Panc1 (cell line): ENCODE results near the gene PSG7. TPM values are rescaled to one million over a fixed set of nuclear protein-coding genes. Genes with fewer than 3 reads are reported as not detected.
"Not testable (repeated sequence)": the region's sequence is repeated elsewhere in the genome, so short reads cannot be mapped to it uniquely, and the experiment has no call there.

Source experiments
- ATAC-seq: fragments of 200-7000 bp; cut with Tn5 transposase; 2 replicates; pipeline ENCODE4 v1.9.1; 2020; ENCODE audit warnings: mild to moderate bottlenecking, moderate library complexity
- BruUV-seq: library from RNA; stranded (reverse); fragments of 400-500 nt; replicated peaks from 2 replicates; lab custom pipeline; 2021; lab: Mats Ljungman, UMichigan
- CTCF ChIA-PET: fragments of 300-600 bp; sonication (Branson Sonifier 250); formaldehyde crosslinking; loops from one replicate; lab custom pipeline; 2022; ENCODE audit warnings: antibody characterized with exemption; lab: Charles Lee
- POLR2A ChIA-PET: fragments of 300-600 bp; sonication (Branson Sonifier 250); formaldehyde crosslinking; loops from one replicate; lab custom pipeline; 2022; ENCODE audit warnings: antibody characterized with exemption; lab: Charles Lee
- DNase-seq: peaks from one replicate; pipeline ENCODE4 v3.0.0-alpha.2; 2010; ENCODE audit warnings: low read depth, low spot score
- H3K27ac ChIP-seq: 2 replicates; pipeline ENCODE4 v1.5.1; 2011; ENCODE audit warnings: mild to moderate bottlenecking, low read length, inconsistent platforms
- H3K27me3 ChIP-seq: fragments of 200-500 bp; sonication (Bioruptor generic); 2 replicates; pipeline ENCODE4 v1.6.0; 2014; ENCODE audit warnings: low read length, inconsistent platforms; ENCODE audit not compliant: control insufficient read depth, insufficient read depth
- H3K36me3 ChIP-seq: fragments of 200-500 bp; sonication (Bioruptor generic); 2 replicates; pipeline ENCODE4 v1.5.1; 2014; ENCODE audit warnings: inconsistent platforms, mild to moderate bottlenecking, low read length, moderate library complexity; ENCODE audit not compliant: control insufficient read depth, insufficient read depth
- H3K4me1 ChIP-seq: 2 replicates; pipeline ENCODE4 v1.5.1; 2011; ENCODE audit warnings: inconsistent platforms, mild to moderate bottlenecking, low read length, moderate library complexity; ENCODE audit not compliant: control insufficient read depth, insufficient read depth
- H3K4me3 ChIP-seq, 2 experiments: 2 replicates each; pipeline ENCODE4 v1.5.1; 2011 to 2012; ENCODE audit warnings: low read depth in 2 of 2, low read length in 2 of 2, mild to moderate bottlenecking in 2 of 2, inconsistent platforms in 1 of 2, moderate library complexity in 1 of 2
- H3K9me3 ChIP-seq: fragments of 200-500 bp; sonication (Bioruptor generic); 2 replicates; pipeline ENCODE4 v1.5.1; 2014; ENCODE audit warnings: low read depth, mild to moderate bottlenecking, inconsistent platforms, low read length, moderate library complexity; ENCODE audit not compliant: control insufficient read depth, insufficient read depth
- CTCF ChIP-seq: fragments of 450-650 bp; IDR thresholded peaks from 2 replicates; pipeline ENCODE4 v1.5.1; 2017; ENCODE audit warnings: mild to moderate bottlenecking
- POLR2AphosphoS5 ChIP-seq: IDR thresholded peaks from 2 replicates; pipeline ENCODE4 v1.6.1; 2012; ENCODE audit warnings: mild to moderate bottlenecking, low read depth, low read length, moderate library complexity
- TCF7L2 ChIP-seq: IDR thresholded peaks from 2 replicates; pipeline ENCODE4 v1.6.1; 2011; ENCODE audit warnings: mild to moderate bottlenecking, low read depth, low read length, inconsistent platforms
- in situ Hi-C: cut with HindIII; loops from 2 replicates; pipeline ENCODE4 v1.10.0; 2016; ENCODE audit warnings: low sequenced_read_pairs, low pct_unique_long_range_greater_than_20kb
- intact Hi-C: fragments of 100-400 bp; cut with micrococcal nuclease; formaldehyde crosslinking; loops from one replicate; pipeline ENCODE4 v1.10.0; 2022; ENCODE audit not compliant: unreplicated experiment
- total RNA-seq: library from RNA; stranded (reverse); gene quantifications from one replicate; pipeline ENCODE4 v1.2.1, GENCODE V29; 2021; ENCODE audit not compliant: unreplicated experiment

Gene PSG7
- total RNA-seq, 1 experiment from 2014 or later, result not detected

GRCh38 chr19:42879613-42880012, 57.4 kb downstream of the PSG7 start, which contains the start of gene PSG1:
TSS of gene PSG1 (minus strand) at chr19:42879713. CDS start at chr19:42879581, 132 bp downstream.
- intact Hi-C loops, result no loop called here

GRCh38 chr19:42876596-42876995, 60.4 kb downstream of the PSG7 start:
- ATAC-seq, in situ Hi-C loops, BruUV-seq, H3K4me3 ChIP-seq, CTCF ChIA-PET, H3K27me3 ChIP-seq, DNase-seq, POLR2A ChIA-PET, intact Hi-C loops, H3K27ac ChIP-seq, H3K4me1 ChIP-seq, H3K9me3 ChIP-seq, H3K36me3 ChIP-seq: not testable (repeated sequence)

More at GRCh38 chr19:42879613-42880012, 57.4 kb downstream of the PSG7 start, which contains the start of gene PSG1:
- CTCF ChIA-PET, result no interaction called here
- no peak within 1 kb of the TSS for H3K4me3 ChIP-seq
- H3K9me3 ChIP-seq, result no peaks in the 10 kb centered on the region
- no TSS peak for BruUV-seq
- POLR2A ChIA-PET, result no interaction called here
- H3K4me1 ChIP-seq, result no peaks in the 10 kb centered on the region
- H3K36me3 ChIP-seq, result no peaks in the 10 kb centered on the region
- H3K27me3 ChIP-seq, result no peaks in the 10 kb centered on the region
- ATAC-seq, result no peak
- no peak for DNase-seq
- in situ Hi-C loops, result no loop called here
- TF ChIP-seq POLR2AphosphoS5 (no peak), CTCF (no peak), TCF7L2 (no peak)
- no peak within 1 kb of the TSS for H3K27ac ChIP-seq

- H3K4me3 ChIP-seq, BruUV-seq, H3K9me3 ChIP-seq, in situ Hi-C loops, CTCF ChIA-PET, POLR2A ChIA-PET, H3K4me1 ChIP-seq, DNase-seq, H3K27ac ChIP-seq, H3K27me3 ChIP-seq, H3K36me3 ChIP-seq, intact Hi-C loops, ATAC-seq: not testable (repeated sequence)
Measured at GRCh38 chr19:42875881-42876280, 61.1 kb downstream of the PSG7 start.

- POLR2A ChIA-PET, H3K27me3 ChIP-seq, in situ Hi-C loops, H3K9me3 ChIP-seq, intact Hi-C loops, H3K4me1 ChIP-seq, H3K36me3 ChIP-seq, H3K4me3 ChIP-seq, DNase-seq, H3K27ac ChIP-seq, ATAC-seq, BruUV-seq: not testable (repeated sequence)
- CTCF ChIA-PET, result interaction anchor here (0.5 kb wide), 1 partner anchor 458 kb away, joined by 3 read pairs; no protein-coding TSS in a partner anchor
Measured at GRCh38 chr19:42874901-42875813, 61.9 kb downstream of the PSG7 start.

- ATAC-seq, intact Hi-C loops, POLR2A ChIA-PET, H3K27ac ChIP-seq, DNase-seq, BruUV-seq, in situ Hi-C loops, H3K36me3 ChIP-seq, H3K4me3 ChIP-seq, H3K27me3 ChIP-seq, H3K4me1 ChIP-seq, H3K9me3 ChIP-seq: not testable (repeated sequence)
- CTCF ChIA-PET, result interaction anchor here (0.5 to 0.7 kb wide), 2 partner anchors 261 to 457 kb away, joined by 3 to 4 read pairs; no protein-coding TSS in a partner anchor
Measured at GRCh38 chr19:42874136-42874535, 62.9 kb downstream of the PSG7 start.
